RKO (cell line): Measurements from ENCODE around the gene TES.

Source experiments
- DNase-seq: peaks from one replicate; pipeline ENCODE4 v3.0.0-alpha.2; 2016; ENCODE audit warnings: low spot score

TES gene

GRCh38 chr7:116246357-116246756, 36.0 kb downstream of the TES start:
- DNase-seq, result peak; percentile 35

- peak; percentile 77 for DNase-seq
Measured at GRCh38 chr7:116249969-116250553, 39.7 kb downstream of the TES start.

GRCh38 chr7:116251675-116252074, 41.3 kb downstream of the TES start:
- DNase-seq, result no peak

- no peak for DNase-seq
Measured at GRCh38 chr7:116252249-116252648, 41.9 kb downstream of the TES start.

- no peak for DNase-seq
Measured at GRCh38 chr7:116257156-116257555, 46.8 kb downstream of the TES start.

- DNase-seq, result peak; percentile 77
Measured at GRCh38 chr7:116258734-116259133, 48.4 kb downstream of the TES start.

- no peak for DNase-seq
Measured at GRCh38 chr7:116259156-116259870, 49.0 kb downstream of the TES start.

- peak; percentile 53 for DNase-seq
Measured at GRCh38 chr7:116259871-116260440, 49.6 kb downstream of the TES start.

- DNase-seq, result no peak
Measured at GRCh38 chr7:116261904-116262303, 51.6 kb downstream of the TES start.

GRCh38 chr7:116265881-116266280, 55.5 kb downstream of the TES start:
- no peak for DNase-seq

- DNase-seq, result no peak
Measured at GRCh38 chr7:116269466-116269865, 59.1 kb downstream of the TES start.

- no peak for DNase-seq
Measured at GRCh38 chr7:116271161-116271913, 61.0 kb downstream of the TES start.

- DNase-seq, result peak; percentile 98
Measured at GRCh38 chr7:116271963-116272886, 61.9 kb downstream of the TES start.

- DNase-seq, result no peak
Measured at GRCh38 chr7:116273283-116273917, 63.1 kb downstream of the TES start.

GRCh38 chr7:116273918-116274301, 63.6 kb downstream of the TES start:
- DNase-seq, result no peak

GRCh38 chr7:116277070-116277469, 66.7 kb downstream of the TES start:
- DNase-seq, result no peak

- DNase-seq, result no peak
Measured at GRCh38 chr7:116279217-116279616, 68.9 kb downstream of the TES start.

GRCh38 chr7:116280803-116281202, 70.5 kb downstream of the TES start:
- no peak for DNase-seq

- DNase-seq, result no peak
Measured at GRCh38 chr7:116283595-116284204, 73.4 kb downstream of the TES start.

- DNase-seq, result no peak
Measured at GRCh38 chr7:116284390-116284789, 74.1 kb downstream of the TES start.

GRCh38 chr7:116285252-116285651, 74.9 kb downstream of the TES start:
- no peak for DNase-seq
